Measurements from ENCODE around the gene STXBP6.

DNA sequence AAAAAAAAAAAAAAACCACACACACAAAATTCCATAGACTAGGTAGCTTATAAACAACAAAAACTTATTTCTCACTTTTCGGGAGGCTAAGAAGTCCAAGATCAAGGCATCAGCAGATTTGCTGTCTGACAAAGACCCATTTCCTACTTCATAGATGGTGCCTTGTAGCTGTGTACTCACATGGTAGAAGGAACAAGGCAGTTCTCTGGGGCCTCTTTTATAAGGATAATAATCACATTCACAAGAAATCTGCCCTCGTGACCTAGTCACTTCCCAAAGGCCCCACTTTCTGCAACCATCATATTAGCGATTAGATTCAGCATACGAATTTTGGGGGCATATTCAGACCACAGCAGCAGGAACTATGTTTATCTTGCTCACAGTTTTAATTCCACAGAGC, 54.9 kb downstream of the STXBP6 start:
- TF ChIP-seq, protein P1, sequence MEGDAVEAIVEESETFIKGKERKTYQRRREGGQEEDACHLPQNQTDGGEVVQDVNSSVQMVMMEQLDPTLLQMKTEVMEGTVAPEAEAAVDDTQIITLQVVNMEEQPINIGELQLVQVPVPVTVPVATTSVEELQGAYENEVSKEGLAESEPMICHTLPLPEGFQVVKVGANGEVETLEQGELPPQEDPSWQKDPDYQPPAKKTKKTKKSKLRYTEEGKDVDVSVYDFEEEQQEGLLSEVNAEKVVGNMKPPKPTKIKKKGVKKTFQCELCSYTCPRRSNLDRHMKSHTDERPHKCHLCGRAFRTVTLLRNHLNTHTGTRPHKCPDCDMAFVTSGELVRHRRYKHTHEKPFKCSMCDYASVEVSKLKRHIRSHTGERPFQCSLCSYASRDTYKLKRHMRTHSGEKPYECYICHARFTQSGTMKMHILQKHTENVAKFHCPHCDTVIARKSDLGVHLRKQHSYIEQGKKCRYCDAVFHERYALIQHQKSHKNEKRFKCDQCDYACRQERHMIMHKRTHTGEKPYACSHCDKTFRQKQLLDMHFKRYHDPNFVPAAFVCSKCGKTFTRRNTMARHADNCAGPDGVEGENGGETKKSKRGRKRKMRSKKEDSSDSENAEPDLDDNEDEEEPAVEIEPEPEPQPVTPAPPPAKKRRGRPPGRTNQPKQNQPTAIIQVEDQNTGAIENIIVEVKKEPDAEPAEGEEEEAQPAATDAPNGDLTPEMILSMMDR (IDR thresholded peaks at IDR 0.05) = no peak
- no peak for TF ChIP-seq POLR2A (IDR thresholded peaks at IDR 0.05)
